Measurements from ENCODE around the gene ZNF335.
"Not testable (repeated sequence)": the region's sequence is repeated elsewhere in the genome, so short reads cannot be mapped to it uniquely, and the experiment has no call there.

ZNF335 gene

GRCh38 chr20:45957021-45957941, 14.7 kb downstream of the ZNF335 start:
- H3K9me3 Mint-ChIP-seq, result no peaks in the 10 kb centered on the region
- no peaks in the 10 kb centered on the region for H3K27me3 Mint-ChIP-seq
- H3K4me1 Mint-ChIP-seq (ENCODE audit: low read depth), result no peaks in the 10 kb centered on the region
- H3K36me3 Mint-ChIP-seq (ENCODE audit: low read depth), result peaks cover 88% of the 10 kb centered on the region
- no peak overlapping the region for H3K27ac Mint-ChIP-seq
- DNase-seq, result peak; percentile 25
- no peak overlapping the region for H3K4me3 Mint-ChIP-seq

- H3K4me1 Mint-ChIP-seq (ENCODE audit: low read depth); H3K9me3 Mint-ChIP-seq; H3K4me3 Mint-ChIP-seq; H3K27me3 Mint-ChIP-seq; DNase-seq; H3K27ac Mint-ChIP-seq: not testable (repeated sequence)
- peaks cover 88% of the 10 kb centered on the region for H3K36me3 Mint-ChIP-seq (ENCODE audit: low read depth)
Observed at GRCh38 chr20:45956326-45956725, 15.7 kb downstream of the ZNF335 start.

- H3K4me3 Mint-ChIP-seq, result no peak overlapping the region
- no peaks in the 10 kb centered on the region for H3K4me1 Mint-ChIP-seq (ENCODE audit: low read depth)
- H3K9me3 Mint-ChIP-seq, result no peaks in the 10 kb centered on the region
- no peaks in the 10 kb centered on the region for H3K27me3 Mint-ChIP-seq
- peaks cover 88% of the 10 kb centered on the region for H3K36me3 Mint-ChIP-seq (ENCODE audit: low read depth)
- no peak for DNase-seq
- H3K27ac Mint-ChIP-seq, result no peak overlapping the region
Observed at GRCh38 chr20:45953672-45954071, 18.3 kb downstream of the ZNF335 start.

GRCh38 chr20:45952861-45953260, 19.1 kb downstream of the ZNF335 start:
- Mint-ChIP-seq H3K4me1 (ENCODE audit: low read depth) (no peaks in the 10 kb centered on the region), H3K36me3 (ENCODE audit: low read depth) (peaks cover 88% of the 10 kb centered on the region), H3K27me3 (no peaks in the 10 kb centered on the region)

GRCh38 chr20:45951925-45952834, 19.8 kb downstream of the ZNF335 start:
- peak overlapping the region; percentile 70 for H3K27ac Mint-ChIP-seq
- no peak for DNase-seq
- peaks cover 88% of the 10 kb centered on the region for H3K36me3 Mint-ChIP-seq (ENCODE audit: low read depth)

More at GRCh38 chr20:45952861-45953260, 19.1 kb downstream of the ZNF335 start:
- H3K9me3 Mint-ChIP-seq, result no peaks in the 10 kb centered on the region
- H3K4me3 Mint-ChIP-seq, result no peak overlapping the region
- H3K27ac Mint-ChIP-seq, result no peak overlapping the region
- DNase-seq, result no peak

GRCh38 chr20:45950330-45950646, 21.7 kb downstream of the ZNF335 start:
- Mint-ChIP-seq H3K27ac (peak overlapping the region; percentile 61), H3K9me3 (no peaks in the 10 kb centered on the region), H3K27me3 (no peaks in the 10 kb centered on the region), H3K4me3 (no peak overlapping the region), H3K4me1 (ENCODE audit: low read depth) (peaks cover 11% of the 10 kb centered on the region), H3K36me3 (ENCODE audit: low read depth) (peaks cover 93% of the 10 kb centered on the region)
- DNase-seq, result no peak

More at GRCh38 chr20:45951925-45952834, 19.8 kb downstream of the ZNF335 start:
- H3K9me3 Mint-ChIP-seq, result no peaks in the 10 kb centered on the region
- H3K4me3 Mint-ChIP-seq, result no peak overlapping the region
- H3K27me3 Mint-ChIP-seq, result no peaks in the 10 kb centered on the region
- no peaks in the 10 kb centered on the region for H3K4me1 Mint-ChIP-seq (ENCODE audit: low read depth)

- Mint-ChIP-seq H3K9me3 (no peaks in the 10 kb centered on the region), H3K36me3 (ENCODE audit: low read depth) (peaks cover 97% of the 10 kb centered on the region), H3K27me3 (no peaks in the 10 kb centered on the region), H3K4me3 (no peak overlapping the region), H3K27ac (peak overlapping the region; percentile 63), H3K4me1 (ENCODE audit: low read depth) (peaks cover 15% of the 10 kb centered on the region)
- DNase-seq, result no peak
Observed at GRCh38 chr20:45949542-45950329, 22.3 kb downstream of the ZNF335 start.

- no peaks in the 10 kb centered on the region for H3K9me3 Mint-ChIP-seq
- H3K4me3 Mint-ChIP-seq, result no peak overlapping the region
- H3K27me3 Mint-ChIP-seq, result no peaks in the 10 kb centered on the region
- peaks cover 23% of the 10 kb centered on the region for H3K4me1 Mint-ChIP-seq (ENCODE audit: low read depth)
- DNase-seq, result no peak
- H3K27ac Mint-ChIP-seq, result peak overlapping the region; percentile 63
- peaks cover 100% of the 10 kb centered on the region for H3K36me3 Mint-ChIP-seq (ENCODE audit: low read depth)
Observed at GRCh38 chr20:45948742-45949541, 23.1 kb downstream of the ZNF335 start.

- no peaks in the 10 kb centered on the region for H3K9me3 Mint-ChIP-seq
- DNase-seq, result no peak
- H3K27me3 Mint-ChIP-seq, result no peaks in the 10 kb centered on the region
- no peak overlapping the region for H3K4me3 Mint-ChIP-seq
- peaks cover 100% of the 10 kb centered on the region for H3K36me3 Mint-ChIP-seq (ENCODE audit: low read depth)
- peak overlapping the region; percentile 69 for H3K27ac Mint-ChIP-seq
- H3K4me1 Mint-ChIP-seq (ENCODE audit: low read depth), result peaks cover 30% of the 10 kb centered on the region
Observed at GRCh38 chr20:45948261-45948733, 23.7 kb downstream of the ZNF335 start.

- peak overlapping the region; percentile 90 for H3K27ac Mint-ChIP-seq
- H3K27me3 Mint-ChIP-seq, result no peaks in the 10 kb centered on the region
- H3K4me1 Mint-ChIP-seq (ENCODE audit: low read depth), result peaks cover 30% of the 10 kb centered on the region
- no peaks in the 10 kb centered on the region for H3K9me3 Mint-ChIP-seq
- no peak overlapping the region for H3K4me3 Mint-ChIP-seq
- H3K36me3 Mint-ChIP-seq (ENCODE audit: low read depth), result peaks cover 97% of the 10 kb centered on the region
- DNase-seq, result no peak
Observed at GRCh38 chr20:45947110-45947866, 24.7 kb downstream of the ZNF335 start.

- no peak overlapping the region for H3K4me3 Mint-ChIP-seq
- no peaks in the 10 kb centered on the region for H3K9me3 Mint-ChIP-seq
- peaks cover 30% of the 10 kb centered on the region for H3K4me1 Mint-ChIP-seq (ENCODE audit: low read depth)
- H3K36me3 Mint-ChIP-seq (ENCODE audit: low read depth), result peaks cover 89% of the 10 kb centered on the region
- peak; percentile 58 for DNase-seq
- H3K27me3 Mint-ChIP-seq, result no peaks in the 10 kb centered on the region
- H3K27ac Mint-ChIP-seq, result peak overlapping the region; percentile 90
Observed at GRCh38 chr20:45946149-45946970, 25.6 kb downstream of the ZNF335 start.

- no peaks in the 10 kb centered on the region for H3K27me3 Mint-ChIP-seq
- no peak overlapping the region for H3K4me3 Mint-ChIP-seq
- H3K9me3 Mint-ChIP-seq, result no peaks in the 10 kb centered on the region
- H3K36me3 Mint-ChIP-seq (ENCODE audit: low read depth), result peaks cover 87% of the 10 kb centered on the region
- H3K4me1 Mint-ChIP-seq (ENCODE audit: low read depth), result peaks cover 30% of the 10 kb centered on the region
- peak overlapping the region; percentile 90 for H3K27ac Mint-ChIP-seq
- no peak for DNase-seq
Observed at GRCh38 chr20:45945678-45946148, 26.3 kb downstream of the ZNF335 start.
